Stimulated activated CD4-positive, alpha-beta T cell treated with anti-CD3 and anti-CD28 coated beads, Interleukin-4, amount 100 ng/mL, for 1 hour (primary cell): ENCODE results near the gene FABP2.
"Not testable (repeated sequence)": the region's sequence is repeated elsewhere in the genome, so short reads cannot be mapped to it uniquely, and the experiment has no call there.

Experiments
- DNase-seq: peaks from one replicate; pipeline ENCODE4 v3.0.0-alpha.2; 2020

Gene FABP2

GRCh38 chr4:119307606-119308005, 14.3 kb downstream of the FABP2 start:
- DNase-seq: no peak

GRCh38 chr4:119304431-119304830, 17.5 kb downstream of the FABP2 start:
- no peak for DNase-seq

GRCh38 chr4:119303587-119304305, 18.2 kb downstream of the FABP2 start:
- no peak for DNase-seq

- DNase-seq: no peak
Observed at GRCh38 chr4:119302073-119302832, 19.7 kb downstream of the FABP2 start.

- peak; percentile 91 for DNase-seq
Observed at GRCh38 chr4:119300101-119300978, 21.6 kb downstream of the FABP2 start.

GRCh38 chr4:119299741-119300100, 22.2 kb downstream of the FABP2 start:
- DNase-seq: no peak

GRCh38 chr4:119299260-119299671, 22.7 kb downstream of the FABP2 start:
- DNase-seq: no peak

- no peak for DNase-seq
Observed at GRCh38 chr4:119297795-119298194, 24.1 kb downstream of the FABP2 start.

- no peak for DNase-seq
Observed at GRCh38 chr4:119296356-119296755, 25.6 kb downstream of the FABP2 start.

- no peak for DNase-seq
Observed at GRCh38 chr4:119290598-119290997, 31.3 kb downstream of the FABP2 start.

- DNase-seq: no peak
Observed at GRCh38 chr4:119289313-119289712, 32.6 kb downstream of the FABP2 start.

GRCh38 chr4:119286377-119287002, 35.4 kb downstream of the FABP2 start:
- no peak for DNase-seq

- DNase-seq: no peak
Observed at GRCh38 chr4:119284876-119285780, 36.8 kb downstream of the FABP2 start.

- no peak for DNase-seq
Observed at GRCh38 chr4:119281393-119281792, 40.5 kb downstream of the FABP2 start.

GRCh38 chr4:119279945-119280344, 42.0 kb downstream of the FABP2 start:
- not testable (repeated sequence) for DNase-seq

- not testable (repeated sequence) for DNase-seq
Observed at GRCh38 chr4:119279541-119279940, 42.4 kb downstream of the FABP2 start.

GRCh38 chr4:119271361-119272085, 50.4 kb downstream of the FABP2 start:
- DNase-seq: no peak

GRCh38 chr4:119268466-119268865, 53.5 kb downstream of the FABP2 start:
- DNase-seq: no peak
